Stimulated activated CD4-positive, alpha-beta T cell treated with anti-CD3 and anti-CD28 coated beads, Interleukin-1b, Interleukin-23, amount 100 ng/mL, for 24 hours (primary cell): Measurements from ENCODE around the gene ZNF394.
"Not testable (repeated sequence)": the region's sequence is repeated elsewhere in the genome, so short reads cannot be mapped to it uniquely, and the experiment has no call there.

ENCODE experiments used
- DNase-seq, 4 experiments: peaks; one replicate each; pipeline ENCODE4 v3.0.0-alpha.2; 2020; ENCODE audit warnings: low read depth in 4 of 4, low spot score in 1 of 4

ZNF394 gene

GRCh38 chr7:99499721-99500636 is at the start of gene ZNF394:
Gene ZNF394 (minus strand): TSS chr7:99500281. CDS start chr7:99500093, 188 bp downstream.
- DNase-seq, result peak; percentile 70 to 84 (median 82)

GRCh38 chr7:99549545-99549944 is 49.5 kb upstream of the ZNF394 start:
- not testable (repeated sequence) for DNase-seq

GRCh38 chr7:99545308-99545707 is 45.2 kb upstream of the ZNF394 start:
- DNase-seq, result not testable (repeated sequence)

- no peak for DNase-seq
Observed at GRCh38 chr7:99543916-99544315, 43.8 kb upstream of the ZNF394 start.

GRCh38 chr7:99543081-99543671 is 43.1 kb upstream of the ZNF394 start:
- DNase-seq, result no peak

GRCh38 chr7:99541212-99541611 is 41.1 kb upstream of the ZNF394 start:
- no peak for DNase-seq

- DNase-seq, result no peak
Observed at GRCh38 chr7:99540542-99540941, 40.5 kb upstream of the ZNF394 start.

GRCh38 chr7:99539213-99539811 is 39.2 kb upstream of the ZNF394 start:
- DNase-seq, result no peak

GRCh38 chr7:99535667-99536066 is 35.6 kb upstream of the ZNF394 start:
- DNase-seq, result no peak

GRCh38 chr7:99531354-99531765 is 31.3 kb upstream of the ZNF394 start:
- no peak for DNase-seq

GRCh38 chr7:99525713-99526440 is 25.8 kb upstream of the ZNF394 start:
- DNase-seq, result no peak

- no peak for DNase-seq
Observed at GRCh38 chr7:99521399-99521798, 21.3 kb upstream of the ZNF394 start.

- no peak for DNase-seq
Observed at GRCh38 chr7:99514050-99514449, 14.0 kb upstream of the ZNF394 start.

GRCh38 chr7:99505324-99505662 is 5.2 kb upstream of the ZNF394 start:
- no peak for DNase-seq

- DNase-seq, result peak; percentile 92 to 97 (median 95)
Observed at GRCh38 chr7:99504603-99505323, 4.7 kb upstream of the ZNF394 start, which contains the start of gene ZKSCAN5. Gene ZKSCAN5 (plus strand): TSS chr7:99504662. CDS start chr7:99506045, 1,383 bp downstream.

GRCh38 chr7:99504281-99504602 is 4.2 kb upstream of the ZNF394 start:
- no peak for DNase-seq

GRCh38 chr7:99501236-99501635 is 1.2 kb upstream of the ZNF394 start:
- not testable (repeated sequence) for DNase-seq

- DNase-seq, result no peak
Observed at GRCh38 chr7:99500637-99501009, 542 bp upstream of the ZNF394 start.

GRCh38 chr7:99499371-99499720 is 735 bp downstream of the ZNF394 start:
- DNase-seq, result no peak

GRCh38 chr7:99498546-99498944 is 1.5 kb downstream of the ZNF394 start:
- no peak for DNase-seq
